Gastrocnemius medialis (tissue), 4 donors: Measurements from ENCODE around the gene PKIB.

ENCODE experiments used
- POLR2A ChIP-seq, 2 donors: fragments of 450-650 bp; IDR thresholded peaks; one replicate each; pipeline ENCODE4 v1.6.1; 2017; ENCODE audit warnings: antibody characterized with exemption in 2 of 2, mild to moderate bottlenecking in 2 of 2, moderate library complexity in 2 of 2
- TF ChIP-seq, protein P1 (sequence below), 5 experiments: fragments of 450-650 bp in 3 of 5; fragments of 200-600 bp in 2 of 5; sonication (generic) in 2 of 5; IDR thresholded peaks in 4 of 5; conservative IDR thresholded peaks in 1 of 5; 1 replicate in 4 of 5; 2 replicates in 1 of 5; pipeline ENCODE4 v1.5.1; 2016 to 2019; ENCODE audit warnings: antibody characterized with exemption in 5 of 5, mild to moderate bottlenecking in 3 of 5, moderate library complexity in 3 of 5

DNA sequence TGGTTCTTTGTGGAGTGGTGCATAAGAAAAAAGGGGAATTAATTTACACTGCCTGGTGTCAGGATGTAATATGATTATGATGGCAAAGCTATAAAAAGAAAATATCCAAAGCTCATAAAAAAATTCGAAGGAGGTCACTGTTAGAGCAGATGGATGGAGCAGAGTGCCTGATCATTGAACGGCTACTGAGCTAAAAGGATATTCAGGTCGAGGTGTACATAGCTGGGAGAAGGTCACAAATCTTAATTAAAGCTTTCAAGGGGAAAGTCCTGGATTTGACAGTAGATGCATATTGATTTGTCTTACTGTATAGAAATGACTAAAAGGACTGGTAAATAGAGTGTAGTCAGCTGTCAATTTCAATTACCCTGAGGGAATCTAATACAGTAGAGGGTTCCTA is 84.4 kb downstream of the PKIB start:
- TF ChIP-seq, protein P1, sequence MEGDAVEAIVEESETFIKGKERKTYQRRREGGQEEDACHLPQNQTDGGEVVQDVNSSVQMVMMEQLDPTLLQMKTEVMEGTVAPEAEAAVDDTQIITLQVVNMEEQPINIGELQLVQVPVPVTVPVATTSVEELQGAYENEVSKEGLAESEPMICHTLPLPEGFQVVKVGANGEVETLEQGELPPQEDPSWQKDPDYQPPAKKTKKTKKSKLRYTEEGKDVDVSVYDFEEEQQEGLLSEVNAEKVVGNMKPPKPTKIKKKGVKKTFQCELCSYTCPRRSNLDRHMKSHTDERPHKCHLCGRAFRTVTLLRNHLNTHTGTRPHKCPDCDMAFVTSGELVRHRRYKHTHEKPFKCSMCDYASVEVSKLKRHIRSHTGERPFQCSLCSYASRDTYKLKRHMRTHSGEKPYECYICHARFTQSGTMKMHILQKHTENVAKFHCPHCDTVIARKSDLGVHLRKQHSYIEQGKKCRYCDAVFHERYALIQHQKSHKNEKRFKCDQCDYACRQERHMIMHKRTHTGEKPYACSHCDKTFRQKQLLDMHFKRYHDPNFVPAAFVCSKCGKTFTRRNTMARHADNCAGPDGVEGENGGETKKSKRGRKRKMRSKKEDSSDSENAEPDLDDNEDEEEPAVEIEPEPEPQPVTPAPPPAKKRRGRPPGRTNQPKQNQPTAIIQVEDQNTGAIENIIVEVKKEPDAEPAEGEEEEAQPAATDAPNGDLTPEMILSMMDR (IDR thresholded peaks at IDR 0.05 in 4 of 5, conservative IDR thresholded peaks at IDR 0.05 in 1 of 5), result no peak
- no peak for TF ChIP-seq POLR2A (IDR thresholded peaks at IDR 0.05)
